HG03571 (cell line): ENCODE results near the gene C19orf25.

ENCODE experiments used
- ATAC-seq: cut with Tn5 transposase; IDR thresholded peaks from one replicate; pipeline ENCODE4 v1.9.1; 2021; ENCODE audit not compliant: unreplicated experiment

C19orf25 gene

GRCh38 chr19:1466461-1467214 lies 12.4 kb downstream of the C19orf25 start:
- ATAC-seq = no peak

- no peak for ATAC-seq
Observed at GRCh38 chr19:1466018-1466460, 13.0 kb downstream of the C19orf25 start.

GRCh38 chr19:1465191-1466016 lies 13.6 kb downstream of the C19orf25 start:
- ATAC-seq = no peak

- ATAC-seq = no peak
Observed at GRCh38 chr19:1461862-1462261, 17.2 kb downstream of the C19orf25 start.

GRCh38 chr19:1460033-1460995 lies 18.7 kb downstream of the C19orf25 start:
- ATAC-seq = no peak

GRCh38 chr19:1459479-1459878 lies 19.5 kb downstream of the C19orf25 start:
- ATAC-seq = no peak

- ATAC-seq = no peak
Observed at GRCh38 chr19:1457892-1458291, 21.1 kb downstream of the C19orf25 start.

- ATAC-seq = no peak
Observed at GRCh38 chr19:1457031-1457739, 21.8 kb downstream of the C19orf25 start.

GRCh38 chr19:1456121-1456900 lies 22.7 kb downstream of the C19orf25 start:
- no peak for ATAC-seq

GRCh38 chr19:1455336-1456120 lies 23.5 kb downstream of the C19orf25 start:
- no peak for ATAC-seq

- no peak for ATAC-seq
Observed at GRCh38 chr19:1455002-1455335, 24.0 kb downstream of the C19orf25 start.

- ATAC-seq = no peak
Observed at GRCh38 chr19:1453525-1454364, 25.3 kb downstream of the C19orf25 start.

- ATAC-seq = no peak
Observed at GRCh38 chr19:1452802-1453524, 26.1 kb downstream of the C19orf25 start.

- no peak for ATAC-seq
Observed at GRCh38 chr19:1451916-1452801, 26.9 kb downstream of the C19orf25 start.

GRCh38 chr19:1450735-1451731 lies 28.0 kb downstream of the C19orf25 start:
- ATAC-seq = no peak
